B cell (primary cell): ENCODE measurements around the gene NFATC2. TPM values are rescaled to one million over a fixed set of nuclear protein-coding genes. Genes with fewer than 3 reads are reported as not detected.

Experiments
- ATAC-seq: fragments of 200-7000 bp; cut with Tn5 transposase; one replicate; pipeline ENCODE4 v1.10.0; 2021; ENCODE audit warnings: low read depth, mild to moderate bottlenecking, moderate number of reproducible peaks, moderate library complexity
- CTCF ChIA-PET: fragments of 350-600 bp; sonication (Branson Sonifier 250); formaldehyde crosslinking; loops from one replicate; lab custom pipeline; 2021; ENCODE audit warnings: antibody characterized with exemption, inconsistent platforms; lab: Charles Lee
- POLR2A ChIA-PET: fragments of 350-600 bp; sonication (Branson Sonifier 250); formaldehyde crosslinking; loops from one replicate; lab custom pipeline; 2021; ENCODE audit warnings: antibody characterized with exemption; lab: Charles Lee
- DNase-seq: peaks from one replicate; pipeline ENCODE4 v3.0.0; 2013
- H2AFZ ChIP-seq: 2 replicates; pipeline ENCODE4 v1.6.1; 2012; ENCODE audit warnings: mild to moderate bottlenecking, low read depth, low read length; ENCODE audit not compliant: insufficient read depth, poor library complexity, severe bottlenecking
- H3K27ac ChIP-seq, 2 donors: 1 replicate in 1 of 2; 2 replicates in 1 of 2; pipeline ENCODE4 v1.5.1; 2012 to 2013; ENCODE audit warnings: low read length in 2 of 2, mild to moderate bottlenecking in 2 of 2, moderate library complexity in 1 of 2
- H3K27me3 ChIP-seq, 4 experiments: fragments of 200-600 bp in 1 of 4; sonication (generic) in 1 of 4; replicated peaks in 1 of 4; 1 replicate in 2 of 4; 2 replicates in 2 of 4; pipeline versions ENCODE4 v1.6.1 to v1.7.0; 2013 to 2016; ENCODE audit warnings: low read length in 3 of 4, mild to moderate bottlenecking in 2 of 4, mixed read lengths in 1 of 4, moderate library complexity in 1 of 4; ENCODE audit not compliant: insufficient read depth in 4 of 4, control insufficient read depth in 3 of 4; ENCODE audit errors: control extremely low read depth in 1 of 4
- H3K36me3 ChIP-seq, 2 experiments: replicated peaks in 1 of 2; 1 replicate in 1 of 2; 2 replicates in 1 of 2; pipeline versions ENCODE4 v1.6.1 to v1.7.1; 2013; ENCODE audit warnings: low read length in 1 of 2; ENCODE audit not compliant: insufficient read depth in 2 of 2, control insufficient read depth in 1 of 2; ENCODE audit errors: control extremely low read depth in 1 of 2, extremely low read depth in 1 of 2
- H3K4me1 ChIP-seq, 2 donors: fragments of 200-600 bp in 1 of 2; sonication (generic) in 1 of 2; 1 replicate in 1 of 2; 2 replicates in 1 of 2; pipeline versions ENCODE4 v1.5.1 to v1.6.1; 2013 to 2017; ENCODE audit warnings: low read length in 2 of 2; ENCODE audit not compliant: control insufficient read depth in 2 of 2, insufficient read depth in 2 of 2
- H3K4me2 ChIP-seq: replicated peaks from 2 replicates; pipeline ENCODE3; 2012; ENCODE audit warnings: mild to moderate bottlenecking, low read depth, low read length; ENCODE audit not compliant: poor library complexity, severe bottlenecking
- H3K4me3 ChIP-seq, 5 experiments: fragments of 200-600 bp in 1 of 5; sonication (generic) in 1 of 5; 1 replicate in 3 of 5; 2 replicates in 2 of 5; pipeline versions ENCODE4 v1.5.1 to v1.7.0; 2011 to 2016; ENCODE audit warnings: low read length in 4 of 5, mild to moderate bottlenecking in 4 of 5, low read depth in 2 of 5, control low read depth in 1 of 5, moderate library complexity in 1 of 5; ENCODE audit not compliant: insufficient read depth in 1 of 5; ENCODE audit errors: control extremely low read depth in 1 of 5, extremely low read depth in 1 of 5
- H3K79me2 ChIP-seq: fragments of 200-600 bp; sonication (generic); one replicate; pipeline ENCODE4 v1.6.0; 2016; ENCODE audit warnings: low read length; ENCODE audit not compliant: control insufficient read depth, insufficient read depth
- H3K9ac ChIP-seq: fragments of 200-600 bp; sonication (generic); 2 replicates; pipeline ENCODE4 v1.6.1; 2017; ENCODE audit warnings: mild to moderate bottlenecking, low read length, moderate library complexity
- H3K9me3 ChIP-seq, 3 donors: one replicate each; pipeline versions ENCODE4 v1.6.1 to v1.7.1; 2013; ENCODE audit warnings: low read length in 2 of 3; ENCODE audit not compliant: control insufficient read depth in 2 of 3, insufficient read depth in 1 of 3; ENCODE audit errors: control extremely low read depth in 1 of 3
- H4K20me1 ChIP-seq: 2 replicates; pipeline ENCODE4 v1.6.0; 2012; ENCODE audit warnings: mild to moderate bottlenecking, low read length; ENCODE audit not compliant: insufficient read depth, control insufficient read depth, poor library complexity, severe bottlenecking
- H3K27ac Mint-ChIP-seq: one replicate; pipeline ENCODE4 v1.8.0; 2021; ENCODE audit warnings: mixed read lengths
- H3K27me3 Mint-ChIP-seq: one replicate; pipeline ENCODE4 v1.8.0; 2021; ENCODE audit warnings: mixed read lengths
- H3K4me1 Mint-ChIP-seq: one replicate; pipeline ENCODE4 v1.8.0; 2021; ENCODE audit warnings: mixed read lengths
- H3K4me3 Mint-ChIP-seq: one replicate; pipeline ENCODE4 v1.8.0; 2021; ENCODE audit warnings: mixed read lengths
- H3K9me3 Mint-ChIP-seq: one replicate; pipeline ENCODE4 v1.8.0; 2022; ENCODE audit warnings: mixed read lengths; ENCODE audit not compliant: insufficient read depth
- CTCF ChIP-seq: fragments of 200-600 bp; IDR thresholded peaks from one replicate; pipeline ENCODE4 v1.8.0; 2022; ENCODE audit warnings: antibody characterized with exemption, mild to moderate bottlenecking
- EZH2 ChIP-seq: IDR thresholded peaks from 2 replicates; pipeline ENCODE4 v1.6.1; 2012; ENCODE audit warnings: borderline replicate concordance, low read depth, mild to moderate bottlenecking, moderate library complexity, low read length; ENCODE audit not compliant: insufficient read depth, poor library complexity, severe bottlenecking
- WGBS: methylation state at CpG from one replicate; pipeline ENCODE4 v1.1.5; 2013; ENCODE audit warnings: missing lambda C conversion rate; ENCODE audit not compliant: insufficient coverage; 5-methylcytosine and 5-hydroxymethylcytosine counted together
- intact Hi-C: fragments of 100-400 bp; cut with micrococcal nuclease; formaldehyde crosslinking; loops from one replicate; pipeline ENCODE4 v1.10.0; 2022
- polyA plus RNA-seq: library from polyadenylated mRNA; depleted of rRNA; stranded (reverse); fragments of >200 nt; gene quantifications from 2 replicates; pipeline ENCODE4 v1.2.3, GENCODE V29; 2012
- total RNA-seq, 2 donors: library from RNA; stranded (reverse); fragments of 120-200 nt in 1 of 2; gene quantifications; 1 replicate in 1 of 2; 2 replicates in 1 of 2; pipeline versions ENCODE4 v1.2.3 to v1.2.4, GENCODE V29; 2013 to 2022

The NFATC2 gene
- total and polyA plus RNA-seq, 2 donors (not counting 1 experiment from before 2014, with no cell fraction given), result 10.1 to 38.0 TPM

GRCh38 chr20:51340451-51340840 is 202.1 kb downstream of the NFATC2 start:
- Histone ChIP-seq H3K27me3 (peaks cover 0 to 7% (median 0%) of the 10 kb centered on the region in 4 experiments), H3K79me2 (no peaks in the 10 kb centered on the region), H4K20me1 (no peaks in the 10 kb centered on the region), H3K4me3 (no peak overlapping the region), H3K9ac (no peak overlapping the region), H3K27ac (no peak overlapping the region), H3K9me3 (peaks cover 0 to 11% (median 0%) of the 10 kb centered on the region in 3 donors), H3K4me1 (no peaks in the 10 kb centered on the region), H3K36me3 (no peaks in the 10 kb centered on the region), H2AFZ (no peak overlapping the region), H3K4me2 (no peak overlapping the region)
- TF ChIP-seq CTCF (no peak), EZH2 (no peak)
- H3K27me3 Mint-ChIP-seq, result peaks cover 21% of the 10 kb centered on the region
- POLR2A ChIA-PET, result no interaction called here
- DNase-seq (no peak), ATAC-seq (no peak)
- CTCF ChIA-PET, result no interaction called here
- intact Hi-C loops, result no loop called here
- H3K27ac Mint-ChIP-seq, result no peak overlapping the region
- peaks cover 9% of the 10 kb centered on the region for H3K4me1 Mint-ChIP-seq
- no peak overlapping the region for H3K4me3 Mint-ChIP-seq
- H3K9me3 Mint-ChIP-seq, result peaks cover 3% of the 10 kb centered on the region

GRCh38 chr20:51339721-51340450 is 202.6 kb downstream of the NFATC2 start:
- TF ChIP-seq CTCF (no peak), EZH2 (no peak)
- peaks cover 21% of the 10 kb centered on the region for H3K27me3 Mint-ChIP-seq
- Histone ChIP-seq H4K20me1 (no peaks in the 10 kb centered on the region), H3K27me3 (peaks cover 0 to 7% (median 0%) of the 10 kb centered on the region in 4 experiments), H3K9ac (no peak overlapping the region), H2AFZ (no peak overlapping the region), H3K9me3 (peaks cover 0 to 11% (median 0%) of the 10 kb centered on the region in 3 donors), H3K79me2 (no peaks in the 10 kb centered on the region), H3K4me3 (no peak overlapping the region), H3K4me1 (no peaks in the 10 kb centered on the region), H3K27ac (no peak overlapping the region), H3K4me2 (no peak overlapping the region), H3K36me3 (no peaks in the 10 kb centered on the region)
- ATAC-seq (no peak), DNase-seq (no peak)
- H3K4me3 Mint-ChIP-seq, result no peak overlapping the region
- intact Hi-C loops, result no loop called here
- CTCF ChIA-PET, result interaction anchor here (0.7 kb wide), 1 partner anchor 352 kb away, joined by 3 read pairs; no protein-coding TSS in a partner anchor
- no peak overlapping the region for H3K27ac Mint-ChIP-seq
- peaks cover 3% of the 10 kb centered on the region for H3K9me3 Mint-ChIP-seq
- POLR2A ChIA-PET, result no interaction called here
- WGBS, result 18% methylated on average over 2 of the region's 2 CpGs
- H3K4me1 Mint-ChIP-seq, result peaks cover 9% of the 10 kb centered on the region
